ENCODE results near the gene GRHPR.

The GRHPR gene

GRCh38 chr9:37447111-37447510 is 24.6 kb downstream of the GRHPR start:
- DNase-seq (ENCODE audit: low read depth in 1 of 2, low spot score in 1 of 2): no peak
- TF ChIP-seq JUND (IDR thresholded peaks at IDR 0.05; ENCODE audit: low read depth): no peak
- in situ Hi-C loops (cut with HindIII; ENCODE audit: low pct_unique_long_range_greater_than_20kb, low sequenced_read_pairs): no loop called here

- TF ChIP-seq JUND (IDR thresholded peaks at IDR 0.05; ENCODE audit: low read depth): no peak
- in situ Hi-C loops (cut with HindIII; ENCODE audit: low pct_unique_long_range_greater_than_20kb, low sequenced_read_pairs): no loop called here
- DNase-seq (ENCODE audit: low read depth in 1 of 2, low spot score in 1 of 2): no peak
Measured at GRCh38 chr9:37449862-37450632, 27.6 kb downstream of the GRHPR start.

GRCh38 chr9:37451628-37452027 is 29.1 kb downstream of the GRHPR start:
- in situ Hi-C loops (cut with HindIII; ENCODE audit: low pct_unique_long_range_greater_than_20kb, low sequenced_read_pairs): no loop called here
- no peak for DNase-seq (ENCODE audit: low read depth in 1 of 2, low spot score in 1 of 2)
- TF ChIP-seq JUND (IDR thresholded peaks at IDR 0.05; ENCODE audit: low read depth): no peak

GRCh38 chr9:37452611-37453010 is 30.1 kb downstream of the GRHPR start:
- in situ Hi-C loops (cut with HindIII; ENCODE audit: low pct_unique_long_range_greater_than_20kb, low sequenced_read_pairs): no loop called here
- no peak for DNase-seq (ENCODE audit: low read depth in 1 of 2, low spot score in 1 of 2)
- no peak for TF ChIP-seq JUND (IDR thresholded peaks at IDR 0.05; ENCODE audit: low read depth)

- peak in 1 of 2 experiments; percentile 35 for DNase-seq (ENCODE audit: low read depth in 1 of 2, low spot score in 1 of 2)
- in situ Hi-C loops (cut with HindIII; ENCODE audit: low pct_unique_long_range_greater_than_20kb, low sequenced_read_pairs): no loop called here
- no peak for TF ChIP-seq JUND (IDR thresholded peaks at IDR 0.05; ENCODE audit: low read depth)
Measured at GRCh38 chr9:37453827-37454226, 31.3 kb downstream of the GRHPR start.

DNA sequence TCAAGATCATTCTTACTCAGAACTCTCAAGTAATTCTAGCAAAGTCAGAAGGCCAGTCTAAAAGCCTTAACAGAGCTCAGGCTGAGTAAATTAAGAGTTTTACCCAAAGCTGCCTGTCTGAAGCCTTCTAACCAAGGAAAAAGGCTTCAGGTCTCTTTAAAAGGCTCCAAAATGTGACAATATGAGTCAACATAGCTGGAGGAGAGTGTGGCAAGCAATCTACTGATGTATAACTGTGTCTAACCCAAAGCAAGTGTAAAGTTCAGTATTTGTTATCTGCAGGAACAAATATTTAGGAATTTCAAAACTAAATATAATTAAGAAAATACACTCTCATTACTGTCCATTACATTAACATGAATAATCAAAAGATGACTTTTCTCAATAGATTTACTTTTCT is 31.7 kb downstream of the GRHPR start:
- no peak for DNase-seq (ENCODE audit: low read depth in 1 of 2, low spot score in 1 of 2)
- in situ Hi-C loops (cut with HindIII; ENCODE audit: low pct_unique_long_range_greater_than_20kb, low sequenced_read_pairs): no loop called here
- TF ChIP-seq JUND (IDR thresholded peaks at IDR 0.05; ENCODE audit: low read depth): no peak

DNA sequence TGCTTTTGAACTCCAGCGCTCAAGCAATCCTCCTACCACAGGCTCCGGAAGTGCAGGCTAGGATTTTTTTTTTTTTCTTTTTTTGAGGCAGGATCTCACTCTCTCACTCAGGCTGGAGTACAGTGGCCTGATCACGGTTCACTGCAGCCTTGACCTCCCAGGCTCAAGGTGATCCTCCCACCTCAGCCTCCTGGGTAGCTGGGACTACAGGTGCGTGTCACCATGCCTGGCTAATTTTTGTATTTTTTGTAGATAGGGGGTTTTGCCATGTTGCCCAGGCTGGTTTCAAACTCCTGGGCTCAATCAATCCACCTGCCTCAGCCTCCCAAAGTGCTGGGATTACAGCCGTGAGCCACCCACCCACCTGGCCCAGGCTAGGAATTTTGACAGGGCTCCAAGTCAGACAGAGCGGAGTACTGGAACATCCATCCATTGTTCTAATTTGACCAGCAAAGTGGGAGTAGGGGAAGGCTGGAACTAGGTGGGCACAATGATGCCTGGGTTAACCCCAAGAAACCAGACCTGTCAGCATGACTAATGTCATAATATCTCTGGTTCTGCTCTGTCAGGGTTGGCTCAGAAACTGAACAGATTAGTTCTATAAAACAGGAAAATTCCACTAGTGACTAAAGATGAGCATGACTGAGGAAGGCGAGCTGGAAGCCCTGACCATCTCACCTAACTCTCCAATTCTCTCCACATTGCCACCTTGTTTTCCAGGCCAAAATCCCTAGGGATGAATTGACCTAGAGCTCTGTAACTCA is 33.6 kb downstream of the GRHPR start:
- no peak for TF ChIP-seq JUND (IDR thresholded peaks at IDR 0.05; ENCODE audit: low read depth)
- in situ Hi-C loops (cut with HindIII; ENCODE audit: low pct_unique_long_range_greater_than_20kb, low sequenced_read_pairs): no loop called here
- DNase-seq (ENCODE audit: low read depth in 1 of 2, low spot score in 1 of 2): no peak

DNA sequence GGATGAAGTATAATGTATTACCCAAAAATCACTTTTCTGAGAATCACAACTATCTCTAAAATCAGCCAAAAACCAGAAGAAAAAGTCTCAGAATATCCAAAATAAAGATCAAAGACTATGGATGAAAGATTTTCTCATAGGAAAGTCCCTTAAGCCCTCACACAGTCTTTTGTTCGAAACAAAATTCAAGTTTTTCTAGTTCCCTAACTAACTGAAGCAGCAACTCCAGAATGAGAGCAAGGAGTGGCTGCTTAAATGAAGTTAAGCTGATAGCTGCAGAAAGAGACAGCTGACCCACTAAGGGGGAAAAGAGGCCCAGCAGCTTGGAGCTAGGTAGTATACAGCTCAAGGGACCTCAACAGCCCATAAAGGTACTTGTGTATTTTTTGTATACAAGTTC is 34.3 kb downstream of the GRHPR start:
- in situ Hi-C loops (cut with HindIII; ENCODE audit: low pct_unique_long_range_greater_than_20kb, low sequenced_read_pairs): no loop called here

DNA sequence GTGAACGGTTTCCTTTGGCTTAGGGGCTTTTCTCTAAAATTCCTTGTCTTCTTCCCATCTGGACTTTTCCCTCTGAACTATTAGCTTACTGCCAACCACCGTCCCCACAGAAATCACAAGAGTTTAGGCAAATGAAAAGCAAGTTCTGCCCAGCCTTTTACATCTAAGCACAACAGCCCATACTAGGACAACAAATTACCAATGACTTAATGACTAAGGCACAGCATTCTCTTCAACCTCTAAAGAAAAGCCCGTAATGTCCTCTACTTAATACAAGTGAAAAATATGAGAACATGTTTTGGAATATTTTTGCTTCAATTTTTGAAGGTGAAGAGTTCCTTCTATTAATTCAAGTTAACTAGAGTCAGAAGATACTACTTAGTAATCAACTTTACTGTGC is 41.5 kb downstream of the GRHPR start:
- DNase-seq (ENCODE audit: low read depth in 1 of 2, low spot score in 1 of 2): no peak
- TF ChIP-seq JUND (IDR thresholded peaks at IDR 0.05; ENCODE audit: low read depth): no peak
- in situ Hi-C loops (cut with HindIII; ENCODE audit: low pct_unique_long_range_greater_than_20kb, low sequenced_read_pairs): no loop called here

More for the DNA sequence above, 34.3 kb downstream of the GRHPR start:
- no peak for DNase-seq (ENCODE audit: low read depth in 1 of 2, low spot score in 1 of 2)
- TF ChIP-seq JUND (IDR thresholded peaks at IDR 0.05; ENCODE audit: low read depth): no peak

DNA sequence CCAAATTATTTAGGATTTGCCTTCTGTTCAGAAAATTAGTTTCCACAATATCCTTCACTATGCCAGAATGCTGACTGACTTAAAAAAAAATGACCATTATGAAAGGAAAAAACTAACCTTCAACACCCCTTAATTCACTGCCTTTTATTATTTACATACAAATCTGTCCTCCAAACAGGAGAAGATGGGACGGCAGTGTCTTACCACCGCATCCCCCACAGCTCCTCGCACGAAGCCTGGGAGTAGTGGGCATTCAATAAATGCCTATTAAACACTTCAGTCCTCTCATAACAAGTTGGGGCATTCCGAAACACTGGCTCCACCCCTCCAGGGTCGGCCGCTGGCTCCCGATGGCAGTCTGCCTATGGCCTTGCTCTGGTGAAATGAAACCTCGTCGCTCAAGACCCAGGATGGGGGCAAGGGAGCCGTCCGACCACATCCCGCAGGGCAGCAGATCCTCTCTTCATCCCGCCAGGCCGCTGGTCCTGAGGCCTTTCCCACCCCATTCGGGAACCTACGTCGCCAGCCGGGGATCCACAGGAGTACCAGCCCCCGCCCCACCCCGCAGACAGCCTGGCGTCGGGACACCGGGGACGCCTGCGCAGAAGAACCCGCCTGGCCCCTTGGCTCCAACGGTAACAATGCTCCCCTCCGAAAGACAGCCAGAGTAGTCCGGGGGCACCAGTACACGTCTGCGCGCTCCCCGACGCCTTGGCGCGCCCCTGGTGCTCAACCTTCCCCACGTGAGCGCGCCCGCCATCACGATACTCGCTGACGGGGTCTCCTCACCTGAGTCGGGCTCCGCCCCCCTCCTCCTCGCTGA is 42.1 kb downstream of the GRHPR start:
- peak; percentile 21 to 58 for DNase-seq (ENCODE audit: low read depth in 1 of 2, low spot score in 1 of 2)
- in situ Hi-C loops (cut with HindIII; ENCODE audit: low pct_unique_long_range_greater_than_20kb, low sequenced_read_pairs): no loop called here
- no peak for TF ChIP-seq JUND (IDR thresholded peaks at IDR 0.05; ENCODE audit: low read depth)

DNA sequence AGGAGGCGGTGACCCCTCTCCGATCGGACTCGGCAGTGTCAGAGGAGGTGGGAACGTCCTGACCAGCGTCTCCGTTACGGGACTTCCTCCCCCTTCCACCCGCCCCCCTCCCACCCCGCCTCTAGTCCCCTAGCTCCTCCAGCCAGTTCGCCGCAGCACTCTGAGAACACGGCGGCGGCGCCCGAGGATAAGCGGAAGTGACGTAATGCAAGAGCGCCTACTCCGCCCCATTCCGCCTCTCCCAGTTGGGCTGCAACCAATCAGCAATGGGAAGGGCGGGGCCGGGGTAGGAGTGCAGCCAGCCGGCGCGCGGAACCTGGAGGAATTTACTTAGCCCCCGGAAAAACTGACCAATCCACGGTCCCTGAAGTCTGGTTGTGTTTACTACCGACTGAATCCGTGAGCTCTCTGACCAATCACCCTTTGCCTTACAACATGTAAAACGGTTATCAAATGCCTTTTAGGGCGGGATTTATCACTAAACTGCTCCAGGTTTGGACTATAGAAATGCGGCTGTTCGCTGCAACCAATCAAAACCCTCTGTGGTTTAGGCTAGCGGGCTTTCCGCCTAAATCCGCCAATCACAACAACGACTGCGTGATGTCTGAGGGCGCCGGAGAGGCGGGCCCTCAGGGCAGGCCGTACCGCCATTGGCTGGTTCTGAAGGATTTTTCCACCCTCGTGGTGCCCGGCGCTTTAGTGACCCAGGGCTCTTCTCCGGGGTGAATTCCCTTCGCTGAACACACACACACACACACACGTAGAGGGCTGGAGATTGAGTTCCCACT is 42.9 kb downstream of the GRHPR start, which contains the start of gene ZBTB5:
TSS of gene ZBTB5 (minus strand) at position 202 of the 788 bp plus-strand sequence. CDS start 22,899 bp downstream, outside the sequence.
- DNase-seq (ENCODE audit: low read depth in 1 of 2, low spot score in 1 of 2): peak; percentile 88 to 99
- no peak for TF ChIP-seq JUND (IDR thresholded peaks at IDR 0.05; ENCODE audit: low read depth)
- in situ Hi-C loops (cut with HindIII; ENCODE audit: low pct_unique_long_range_greater_than_20kb, low sequenced_read_pairs): no loop called here
